NOMO-1 treated with DMSO at 0.1 percent for 48 hours (cell line): ENCODE measurements around the gene MET.

Experiments used
- DNase-seq: peaks from one replicate; lab custom pipeline; 2025; ENCODE audit not compliant: unreplicated experiment; lab: John Stamatoyannopoulos, UW

Gene MET

GRCh38 chr7:116781584-116781983 is 109.6 kb downstream of the MET start:
- DNase-seq: no peak

- DNase-seq: no peak
Observed at GRCh38 chr7:116782177-116782711, 110.2 kb downstream of the MET start.

- DNase-seq: no peak
Observed at GRCh38 chr7:116783666-116784318, 111.8 kb downstream of the MET start.

GRCh38 chr7:116784647-116785046 is 112.7 kb downstream of the MET start:
- DNase-seq: no peak

- DNase-seq: no peak
Observed at GRCh38 chr7:116785843-116786242, 113.8 kb downstream of the MET start.

GRCh38 chr7:116786791-116787443 is 114.9 kb downstream of the MET start:
- peak; percentile 73 for DNase-seq

GRCh38 chr7:116787881-116788280 is 115.9 kb downstream of the MET start:
- no peak for DNase-seq

GRCh38 chr7:116788572-116789197 is 116.7 kb downstream of the MET start:
- no peak for DNase-seq

- no peak for DNase-seq
Observed at GRCh38 chr7:116790025-116790424, 118.0 kb downstream of the MET start.

- DNase-seq: no peak
Observed at GRCh38 chr7:116792813-116793212, 120.8 kb downstream of the MET start.

GRCh38 chr7:116793795-116794340 is 121.9 kb downstream of the MET start:
- DNase-seq: no peak

- DNase-seq: no peak
Observed at GRCh38 chr7:116796471-116796870, 124.5 kb downstream of the MET start.

GRCh38 chr7:116797612-116798011 is 125.6 kb downstream of the MET start:
- DNase-seq: no peak

GRCh38 chr7:116798232-116798631 is 126.2 kb downstream of the MET start:
- DNase-seq: no peak

GRCh38 chr7:116799916-116800315 is 127.9 kb downstream of the MET start:
- DNase-seq: peak; percentile 16

- DNase-seq: no peak
Observed at GRCh38 chr7:116800594-116800993, 128.6 kb downstream of the MET start.

- no peak for DNase-seq
Observed at GRCh38 chr7:116801092-116801710, 129.2 kb downstream of the MET start.

GRCh38 chr7:116802144-116802745 is 130.2 kb downstream of the MET start:
- DNase-seq: no peak

- DNase-seq: peak; percentile 30
Observed at GRCh38 chr7:116802746-116803152, 130.8 kb downstream of the MET start.

GRCh38 chr7:116804471-116804870 is 132.5 kb downstream of the MET start:
- DNase-seq: no peak

- DNase-seq: no peak
Observed at GRCh38 chr7:116805100-116805544, 133.1 kb downstream of the MET start.
